CD8-positive, alpha-beta memory T cell (primary cell): Measurements from ENCODE around the gene ASTN2. TPM values are rescaled to one million over a fixed set of nuclear protein-coding genes. Genes with fewer than 3 reads are reported as not detected.

Experiments
- CTCF ChIA-PET: fragments of 350-600 bp; sonication (Branson Sonifier 250); formaldehyde crosslinking; loops from one replicate; lab custom pipeline; 2021; ENCODE audit warnings: antibody characterized with exemption; lab: Charles Lee
- POLR2A ChIA-PET: fragments of 350-600 bp; sonication (Branson Sonifier 250); formaldehyde crosslinking; loops from one replicate; lab custom pipeline; 2021; ENCODE audit warnings: antibody characterized with exemption; lab: Charles Lee
- DNase-seq, 5 donors: peaks; one replicate each; pipeline versions ENCODE4 v3.0.0 to v3.0.0-alpha.2; 2020 to 2022; ENCODE audit warnings: mixed read lengths in 1 of 5
- H3K27ac ChIP-seq: one replicate; pipeline ENCODE4 v1.7.0; 2013; ENCODE audit warnings: low read depth, mild to moderate bottlenecking, low read length, moderate library complexity
- H3K27me3 ChIP-seq: 2 replicates; pipeline ENCODE4 v1.7.0; 2013; ENCODE audit warnings: low read length, mild to moderate bottlenecking; ENCODE audit not compliant: insufficient read depth, poor library complexity, severe bottlenecking
- H3K36me3 ChIP-seq: 2 replicates; pipeline ENCODE4 v1.7.0; 2013; ENCODE audit warnings: mild to moderate bottlenecking, low read length, moderate library complexity; ENCODE audit not compliant: insufficient read depth
- H3K4me1 ChIP-seq: 2 replicates; pipeline ENCODE4 v1.7.0; 2013; ENCODE audit warnings: mild to moderate bottlenecking, low read length, moderate library complexity; ENCODE audit not compliant: insufficient read depth
- H3K4me3 ChIP-seq: 2 replicates; pipeline ENCODE4 v1.7.0; 2013; ENCODE audit warnings: mild to moderate bottlenecking, low read length
- H3K9me3 ChIP-seq: 2 replicates; pipeline ENCODE4 v1.7.0; 2013; ENCODE audit warnings: mild to moderate bottlenecking, low read length
- H3K27ac Mint-ChIP-seq, 8 donors: one replicate each; pipeline ENCODE4 v1.8.0; 2020 to 2021; ENCODE audit warnings: mixed read lengths in 8 of 8, mild to moderate bottlenecking in 6 of 8, inconsistent platforms in 3 of 8, moderate library complexity in 3 of 8
- H3K27me3 Mint-ChIP-seq, 2 donors: one replicate each; pipeline ENCODE4 v1.8.0; 2020 to 2021; ENCODE audit warnings: mixed read lengths in 2 of 2, mild to moderate bottlenecking in 1 of 2, moderate library complexity in 1 of 2
- H3K36me3 Mint-ChIP-seq, 3 donors: one replicate each; pipeline ENCODE4 v1.8.0; 2020 to 2021; ENCODE audit warnings: mixed read lengths in 3 of 3, inconsistent platforms in 1 of 3, mild to moderate bottlenecking in 1 of 3
- H3K4me1 Mint-ChIP-seq, 3 donors: one replicate each; pipeline ENCODE4 v1.8.0; 2020 to 2021; ENCODE audit warnings: mixed read lengths in 3 of 3, inconsistent platforms in 1 of 3, mild to moderate bottlenecking in 1 of 3
- H3K4me3 Mint-ChIP-seq, 7 donors: one replicate each; pipeline ENCODE4 v1.8.0; 2020 to 2021; ENCODE audit warnings: mixed read lengths in 7 of 7, mild to moderate bottlenecking in 6 of 7, moderate library complexity in 4 of 7, inconsistent platforms in 2 of 7
- H3K9me3 Mint-ChIP-seq, 5 donors: one replicate each; pipeline ENCODE4 v1.8.0; 2020 to 2022; ENCODE audit warnings: mixed read lengths in 5 of 5, mild to moderate bottlenecking in 3 of 5, moderate library complexity in 2 of 5, inconsistent platforms in 1 of 5
- polyA plus RNA-seq: library from polyadenylated mRNA; unstranded; fragments of 300-500 nt; fragmentation: Illumina TruSeq; gene quantifications from one replicate; pipeline ENCODE4 v1.2.3, GENCODE V29; 2021
- total RNA-seq, 2 experiments: library from RNA; stranded (reverse); gene quantifications; one replicate each; pipeline ENCODE4 v1.2.3, GENCODE V29; 2021

ASTN2 gene
- total and polyA plus RNA-seq, 3 experiments from 2014 or later: 4.1 to 4.8 (median 4.2) TPM

DNA sequence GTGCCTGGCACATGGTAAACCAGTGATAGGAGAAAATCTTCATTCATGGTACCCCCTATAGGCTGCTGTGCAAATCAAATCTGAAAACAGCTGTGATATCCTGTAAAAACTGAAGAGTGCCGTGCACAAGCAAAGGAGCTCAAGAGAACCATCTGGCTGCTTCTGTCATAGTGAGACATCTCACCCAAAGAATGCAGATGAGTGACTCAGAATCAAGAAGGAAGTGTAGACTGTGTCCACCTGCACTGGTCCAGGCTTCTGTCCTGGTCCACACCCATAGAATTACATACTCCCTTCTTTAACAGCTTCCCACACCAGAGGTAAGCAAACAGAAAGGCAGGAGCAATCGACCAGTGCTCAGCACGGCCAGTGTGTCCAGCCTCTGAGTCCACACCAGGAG lies 195.9 kb downstream of the ASTN2 start:
- H3K9me3 Mint-ChIP-seq: peaks cover 0 to 9% (median 2%) of the 10 kb centered on the region in 5 donors
- no peak for DNase-seq
- ChIA-PET POLR2A (no interaction called here), CTCF (no interaction called here)
- H3K36me3 Mint-ChIP-seq: no peaks in the 10 kb centered on the region
- Histone ChIP-seq H3K36me3 (no peaks in the 10 kb centered on the region), H3K27ac (no peak overlapping the region), H3K9me3 (no peaks in the 10 kb centered on the region), H3K27me3 (no peaks in the 10 kb centered on the region), H3K4me1 (no peaks in the 10 kb centered on the region), H3K4me3 (no peak overlapping the region)
- H3K27me3 Mint-ChIP-seq: no peaks in the 10 kb centered on the region
- H3K4me1 Mint-ChIP-seq: no peaks in the 10 kb centered on the region
- no peak overlapping the region for H3K4me3 Mint-ChIP-seq
- no peak overlapping the region for H3K27ac Mint-ChIP-seq

- Mint-ChIP-seq H3K9me3 (peaks cover 3 to 33% (median 4%) of the 10 kb centered on the region in 5 donors), H3K27me3 (no peaks in the 10 kb centered on the region), H3K4me1 (no peaks in the 10 kb centered on the region), H3K27ac (no peak overlapping the region), H3K4me3 (no peak overlapping the region), H3K36me3 (no peaks in the 10 kb centered on the region)
- Histone ChIP-seq H3K27me3 (no peaks in the 10 kb centered on the region), H3K4me3 (no peak overlapping the region), H3K36me3 (no peaks in the 10 kb centered on the region), H3K27ac (no peak overlapping the region), H3K9me3 (no peaks in the 10 kb centered on the region), H3K4me1 (no peaks in the 10 kb centered on the region)
- DNase-seq: no peak
- CTCF ChIA-PET: no interaction called here
- POLR2A ChIA-PET: no interaction called here
Observed at GRCh38 chr9:117214416-117214815, 200.4 kb downstream of the ASTN2 start.

- H3K4me1 Mint-ChIP-seq: no peaks in the 10 kb centered on the region
- ChIA-PET CTCF (no interaction called here), POLR2A (no interaction called here)
- Histone ChIP-seq H3K4me3 (no peak overlapping the region), H3K9me3 (no peaks in the 10 kb centered on the region), H3K4me1 (no peaks in the 10 kb centered on the region), H3K27ac (no peak overlapping the region), H3K36me3 (no peaks in the 10 kb centered on the region), H3K27me3 (no peaks in the 10 kb centered on the region)
- H3K9me3 Mint-ChIP-seq: peaks cover 2 to 34% (median 7%) of the 10 kb centered on the region in 5 donors
- no peak for DNase-seq
- no peak overlapping the region for H3K4me3 Mint-ChIP-seq
- no peaks in the 10 kb centered on the region for H3K27me3 Mint-ChIP-seq
- no peak overlapping the region for H3K27ac Mint-ChIP-seq
- H3K36me3 Mint-ChIP-seq: no peaks in the 10 kb centered on the region
Observed at GRCh38 chr9:117211280-117211679, 203.6 kb downstream of the ASTN2 start.

DNA sequence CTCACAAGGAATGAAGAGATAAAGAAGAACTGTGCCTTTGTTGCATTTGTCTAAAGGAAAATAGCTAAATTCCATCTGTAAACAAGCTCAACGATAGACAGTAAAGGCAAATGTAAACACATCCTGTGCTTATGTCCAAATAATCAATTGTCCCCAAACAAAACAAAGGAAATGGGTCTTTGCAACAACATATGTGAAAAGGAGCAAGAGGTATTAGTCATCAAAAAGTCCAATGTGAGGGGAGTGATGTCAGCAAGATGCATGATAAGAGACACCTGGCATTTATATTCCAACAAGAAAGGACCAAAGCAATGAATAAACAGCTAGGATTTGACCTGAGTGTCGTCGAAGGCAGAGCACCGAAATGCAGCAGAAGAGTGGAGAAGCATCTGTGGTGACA lies 209.1 kb downstream of the ASTN2 start:
- no peaks in the 10 kb centered on the region for H3K27me3 Mint-ChIP-seq
- Histone ChIP-seq H3K36me3 (no peaks in the 10 kb centered on the region), H3K4me3 (no peak overlapping the region), H3K27me3 (no peaks in the 10 kb centered on the region), H3K9me3 (no peaks in the 10 kb centered on the region), H3K4me1 (no peaks in the 10 kb centered on the region), H3K27ac (no peak overlapping the region)
- H3K4me3 Mint-ChIP-seq: no peak overlapping the region
- H3K27ac Mint-ChIP-seq: no peak overlapping the region
- ChIA-PET CTCF (no interaction called here), POLR2A (no interaction called here)
- H3K36me3 Mint-ChIP-seq: no peaks in the 10 kb centered on the region
- H3K4me1 Mint-ChIP-seq: no peaks in the 10 kb centered on the region
- DNase-seq: no peak
- H3K9me3 Mint-ChIP-seq: peaks cover 3 to 15% (median 9%) of the 10 kb centered on the region in 5 donors

GRCh38 chr9:117204971-117205370 lies 209.9 kb downstream of the ASTN2 start:
- Histone ChIP-seq H3K4me3 (no peak overlapping the region), H3K27ac (no peak overlapping the region), H3K4me1 (no peaks in the 10 kb centered on the region), H3K36me3 (no peaks in the 10 kb centered on the region), H3K27me3 (no peaks in the 10 kb centered on the region), H3K9me3 (no peaks in the 10 kb centered on the region)
- Mint-ChIP-seq H3K27me3 (no peaks in the 10 kb centered on the region), H3K9me3 (peaks cover 3 to 12% (median 9%) of the 10 kb centered on the region in 5 donors), H3K36me3 (no peaks in the 10 kb centered on the region), H3K4me1 (no peaks in the 10 kb centered on the region), H3K27ac (no peak overlapping the region), H3K4me3 (no peak overlapping the region)
- ChIA-PET POLR2A (no interaction called here), CTCF (no interaction called here)
- no peak for DNase-seq

- no peak overlapping the region for H3K27ac ChIP-seq
- Mint-ChIP-seq H3K27ac (no peak overlapping the region), H3K4me3 (no peak overlapping the region), H3K9me3 (peaks cover 3 to 15% (median 5%) of the 10 kb centered on the region in 5 donors), H3K36me3 (peaks cover 0 to 2% (median 0%) of the 10 kb centered on the region in 3 donors), H3K4me1 (no peaks in the 10 kb centered on the region), H3K27me3 (no peaks in the 10 kb centered on the region)
- H3K4me1 ChIP-seq: no peaks in the 10 kb centered on the region
- ChIA-PET POLR2A (no interaction called here), CTCF (no interaction called here)
- no peaks in the 10 kb centered on the region for H3K27me3 ChIP-seq
- H3K9me3 ChIP-seq: no peaks in the 10 kb centered on the region
- no peak overlapping the region for H3K4me3 ChIP-seq
- no peak for DNase-seq
- H3K36me3 ChIP-seq: no peaks in the 10 kb centered on the region
Observed at GRCh38 chr9:117191504-117192261, 223.2 kb downstream of the ASTN2 start.

DNA sequence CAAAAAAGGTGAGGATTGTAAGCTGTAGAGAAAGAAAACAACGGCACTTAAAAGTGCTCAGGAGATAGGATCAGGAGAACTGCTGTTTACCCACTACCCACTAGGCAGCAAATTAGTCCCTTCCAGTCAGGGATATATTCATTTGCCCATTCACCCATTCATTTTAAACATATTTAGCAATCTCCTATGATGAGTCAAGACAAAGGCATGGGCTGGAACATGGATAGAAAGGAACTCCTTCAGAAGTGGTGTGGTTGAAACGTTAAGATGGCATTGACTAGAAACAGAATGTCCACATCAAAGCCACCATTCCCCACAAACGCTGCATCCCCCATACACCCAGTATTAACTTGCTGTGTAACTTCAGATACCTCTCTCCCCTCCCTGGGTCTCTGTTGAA lies 225.7 kb downstream of the ASTN2 start:
- Histone ChIP-seq H3K36me3 (no peaks in the 10 kb centered on the region), H3K27me3 (no peaks in the 10 kb centered on the region), H3K27ac (no peak overlapping the region), H3K4me3 (no peak overlapping the region), H3K9me3 (no peaks in the 10 kb centered on the region), H3K4me1 (no peaks in the 10 kb centered on the region)
- Mint-ChIP-seq H3K9me3 (peaks cover 3 to 16% (median 7%) of the 10 kb centered on the region in 5 donors), H3K4me1 (no peaks in the 10 kb centered on the region), H3K4me3 (no peak overlapping the region), H3K27me3 (no peaks in the 10 kb centered on the region), H3K27ac (no peak overlapping the region), H3K36me3 (peaks cover 0 to 2% (median 0%) of the 10 kb centered on the region in 3 donors)
- POLR2A ChIA-PET: no interaction called here
- no peak for DNase-seq
- CTCF ChIA-PET: no interaction called here

DNA sequence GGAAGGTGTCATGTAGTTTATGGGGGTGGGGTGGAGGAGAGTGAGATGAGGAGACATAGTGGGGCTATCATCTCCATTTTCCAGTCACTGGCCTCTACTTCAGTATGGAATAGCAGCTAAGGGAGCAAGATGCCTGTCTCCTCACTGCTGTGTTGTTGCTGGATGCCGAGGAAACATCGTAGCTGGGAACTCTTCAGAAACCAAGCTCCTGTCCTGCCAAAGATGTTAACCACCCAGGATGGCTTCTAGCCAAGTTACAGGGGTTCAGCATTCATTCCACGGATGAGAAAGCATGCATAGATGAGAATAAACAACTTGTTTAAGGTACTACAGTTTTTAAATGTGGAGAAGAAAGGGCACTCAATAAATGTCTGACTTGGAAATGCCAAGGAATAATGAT lies 226.5 kb downstream of the ASTN2 start:
- POLR2A ChIA-PET: no interaction called here
- no peak overlapping the region for H3K27ac Mint-ChIP-seq

More for the DNA sequence above, 226.5 kb downstream of the ASTN2 start:
- Mint-ChIP-seq H3K4me3 (no peak overlapping the region), H3K9me3 (peaks cover 3 to 16% (median 7%) of the 10 kb centered on the region in 5 donors), H3K36me3 (peaks cover 0 to 2% (median 0%) of the 10 kb centered on the region in 3 donors), H3K4me1 (no peaks in the 10 kb centered on the region), H3K27me3 (no peaks in the 10 kb centered on the region)
- no peak for DNase-seq
- no peak overlapping the region for H3K27ac ChIP-seq
- H3K9me3 ChIP-seq: no peaks in the 10 kb centered on the region
- CTCF ChIA-PET: no interaction called here
- no peaks in the 10 kb centered on the region for H3K36me3 ChIP-seq
- no peak overlapping the region for H3K4me3 ChIP-seq
- no peaks in the 10 kb centered on the region for H3K27me3 ChIP-seq
- H3K4me1 ChIP-seq: no peaks in the 10 kb centered on the region
